WTC11 (cell line): ENCODE results near the gene TMEM52B.

Experiments used
- GABPB1 ChIP-seq: sonication (generic); formaldehyde crosslinking; IDR thresholded peaks from 2 replicates; pipeline ENCODE4 v1.8.1; 2023; ENCODE audit warnings: mild to moderate bottlenecking, missing genetic modification reagents
- GRHL2 ChIP-seq: fragments of 250-450 bp; sonication (Bioruptor Pico); IDR thresholded peaks from 2 replicates; pipeline ENCODE4 v1.8.0; 2022; ENCODE audit warnings: mild to moderate bottlenecking, moderate library complexity; ENCODE audit not compliant: insufficient replicate concordance, severe bottlenecking
- KAT7 ChIP-seq: sonication (generic); formaldehyde crosslinking; IDR thresholded peaks from 2 replicates; pipeline ENCODE4 v1.8.1; 2023; ENCODE audit warnings: missing genetic modification reagents, mild to moderate bottlenecking, borderline replicate concordance
- MLX ChIP-seq: sonication (generic); formaldehyde crosslinking; IDR thresholded peaks from 2 replicates; pipeline ENCODE4 v1.8.1; 2023; ENCODE audit warnings: mild to moderate bottlenecking, missing genetic modification reagents, moderate library complexity
- MXD4 ChIP-seq: fragments of 250-450 bp; sonication (Bioruptor Pico); IDR thresholded peaks from 2 replicates; pipeline ENCODE4 v1.8.0; 2021; ENCODE audit warnings: mild to moderate bottlenecking, moderate library complexity, borderline replicate concordance
- SMAD4 ChIP-seq: sonication (generic); formaldehyde crosslinking; IDR thresholded peaks from 2 replicates; pipeline ENCODE4 v1.8.0; 2022; ENCODE audit warnings: mild to moderate bottlenecking, missing genetic modification reagents
- TEAD4 ChIP-seq: sonication (generic); formaldehyde crosslinking; IDR thresholded peaks from 2 replicates; pipeline ENCODE4 v1.8.0; 2022; ENCODE audit warnings: mild to moderate bottlenecking, missing genetic modification reagents
- TF ChIP-seq, protein P1 (sequence below): fragments of 200-600 bp; IDR thresholded peaks from 2 replicates; pipeline ENCODE4 v1.8.0; 2022; ENCODE audit warnings: antibody characterized with exemption
- TF ChIP-seq, protein P2 (sequence below): sonication (generic); formaldehyde crosslinking; IDR thresholded peaks from 2 replicates; pipeline ENCODE4 v1.8.0; 2022; ENCODE audit warnings: missing genetic modification reagents
- TF ChIP-seq, protein P3 (sequence below): sonication (generic); formaldehyde crosslinking; IDR thresholded peaks from 2 replicates; pipeline ENCODE4 v1.8.1; 2022; ENCODE audit warnings: mild to moderate bottlenecking, moderate library complexity, missing genetic modification reagents
- TF ChIP-seq, protein P4 (sequence below): sonication (generic); formaldehyde crosslinking; IDR thresholded peaks from 2 replicates; pipeline ENCODE4 v1.8.1; 2023; ENCODE audit warnings: mild to moderate bottlenecking, moderate library complexity, missing genetic modification reagents

DNA sequence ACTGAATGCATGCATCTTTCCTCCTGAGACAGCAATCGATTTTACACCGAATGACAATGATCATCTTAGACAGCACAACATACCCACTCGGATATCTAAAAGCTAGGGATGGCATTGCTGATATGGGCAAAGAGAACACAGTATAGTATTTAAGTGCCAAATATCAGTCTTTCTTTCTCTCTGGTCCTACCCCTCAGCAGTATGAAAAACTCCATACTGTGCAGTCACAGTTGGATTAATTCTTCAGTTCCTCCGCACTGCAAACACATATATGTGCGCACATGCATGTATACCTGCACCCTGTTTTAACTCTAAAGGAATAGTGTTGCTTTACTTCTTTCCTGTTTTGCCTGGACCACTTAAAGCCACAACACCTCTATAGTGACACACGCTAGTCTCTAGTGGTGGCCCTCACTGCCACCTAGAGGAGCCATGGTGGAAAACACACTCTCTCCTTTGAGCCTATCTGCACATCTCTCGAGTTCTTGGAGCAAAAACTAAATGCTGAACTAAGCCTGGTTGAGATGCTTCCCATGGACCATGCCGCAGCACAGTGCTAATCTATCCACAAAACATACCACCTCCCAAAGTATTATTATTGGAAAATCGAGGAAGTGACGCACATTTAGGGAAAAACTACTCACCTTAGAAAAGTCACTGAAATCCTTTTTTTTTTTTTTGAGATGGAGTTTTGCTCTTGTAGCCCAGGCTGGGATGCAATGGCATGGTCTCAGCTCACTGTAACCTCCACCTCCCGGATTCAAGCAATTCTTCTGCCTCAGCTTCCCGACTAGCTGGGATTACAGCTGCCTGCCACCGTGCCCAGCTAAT, 11.9 kb downstream of the TMEM52B start:
- TF ChIP-seq GRHL2, result no peak
- TF ChIP-seq, protein P1, sequence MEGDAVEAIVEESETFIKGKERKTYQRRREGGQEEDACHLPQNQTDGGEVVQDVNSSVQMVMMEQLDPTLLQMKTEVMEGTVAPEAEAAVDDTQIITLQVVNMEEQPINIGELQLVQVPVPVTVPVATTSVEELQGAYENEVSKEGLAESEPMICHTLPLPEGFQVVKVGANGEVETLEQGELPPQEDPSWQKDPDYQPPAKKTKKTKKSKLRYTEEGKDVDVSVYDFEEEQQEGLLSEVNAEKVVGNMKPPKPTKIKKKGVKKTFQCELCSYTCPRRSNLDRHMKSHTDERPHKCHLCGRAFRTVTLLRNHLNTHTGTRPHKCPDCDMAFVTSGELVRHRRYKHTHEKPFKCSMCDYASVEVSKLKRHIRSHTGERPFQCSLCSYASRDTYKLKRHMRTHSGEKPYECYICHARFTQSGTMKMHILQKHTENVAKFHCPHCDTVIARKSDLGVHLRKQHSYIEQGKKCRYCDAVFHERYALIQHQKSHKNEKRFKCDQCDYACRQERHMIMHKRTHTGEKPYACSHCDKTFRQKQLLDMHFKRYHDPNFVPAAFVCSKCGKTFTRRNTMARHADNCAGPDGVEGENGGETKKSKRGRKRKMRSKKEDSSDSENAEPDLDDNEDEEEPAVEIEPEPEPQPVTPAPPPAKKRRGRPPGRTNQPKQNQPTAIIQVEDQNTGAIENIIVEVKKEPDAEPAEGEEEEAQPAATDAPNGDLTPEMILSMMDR, result no peak; the same call in 1 of the 2 replicates
- TF ChIP-seq TEAD4 (CRISPR knock-in tag), result no peak
- no peak for TF ChIP-seq SMAD4 (CRISPR knock-in tag)
- TF ChIP-seq GABPB1 (CRISPR knock-in tag), result no peak
- TF ChIP-seq KAT7 (CRISPR knock-in tag), result no peak
- TF ChIP-seq, protein P2, sequence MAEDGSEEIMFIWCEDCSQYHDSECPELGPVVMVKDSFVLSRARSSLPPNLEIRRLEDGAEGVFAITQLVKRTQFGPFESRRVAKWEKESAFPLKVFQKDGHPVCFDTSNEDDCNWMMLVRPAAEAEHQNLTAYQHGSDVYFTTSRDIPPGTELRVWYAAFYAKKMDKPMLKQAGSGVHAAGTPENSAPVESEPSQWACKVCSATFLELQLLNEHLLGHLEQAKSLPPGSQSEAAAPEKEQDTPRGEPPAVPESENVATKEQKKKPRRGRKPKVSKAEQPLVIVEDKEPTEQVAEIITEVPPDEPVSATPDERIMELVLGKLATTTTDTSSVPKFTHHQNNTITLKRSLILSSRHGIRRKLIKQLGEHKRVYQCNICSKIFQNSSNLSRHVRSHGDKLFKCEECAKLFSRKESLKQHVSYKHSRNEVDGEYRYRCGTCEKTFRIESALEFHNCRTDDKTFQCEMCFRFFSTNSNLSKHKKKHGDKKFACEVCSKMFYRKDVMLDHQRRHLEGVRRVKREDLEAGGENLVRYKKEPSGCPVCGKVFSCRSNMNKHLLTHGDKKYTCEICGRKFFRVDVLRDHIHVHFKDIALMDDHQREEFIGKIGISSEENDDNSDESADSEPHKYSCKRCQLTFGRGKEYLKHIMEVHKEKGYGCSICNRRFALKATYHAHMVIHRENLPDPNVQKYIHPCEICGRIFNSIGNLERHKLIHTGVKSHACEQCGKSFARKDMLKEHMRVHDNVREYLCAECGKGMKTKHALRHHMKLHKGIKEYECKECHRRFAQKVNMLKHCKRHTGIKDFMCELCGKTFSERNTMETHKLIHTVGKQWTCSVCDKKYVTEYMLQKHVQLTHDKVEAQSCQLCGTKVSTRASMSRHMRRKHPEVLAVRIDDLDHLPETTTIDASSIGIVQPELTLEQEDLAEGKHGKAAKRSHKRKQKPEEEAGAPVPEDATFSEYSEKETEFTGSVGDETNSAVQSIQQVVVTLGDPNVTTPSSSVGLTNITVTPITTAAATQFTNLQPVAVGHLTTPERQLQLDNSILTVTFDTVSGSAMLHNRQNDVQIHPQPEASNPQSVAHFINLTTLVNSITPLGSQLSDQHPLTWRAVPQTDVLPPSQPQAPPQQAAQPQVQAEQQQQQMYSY, result no peak
- TF ChIP-seq, protein P3, sequence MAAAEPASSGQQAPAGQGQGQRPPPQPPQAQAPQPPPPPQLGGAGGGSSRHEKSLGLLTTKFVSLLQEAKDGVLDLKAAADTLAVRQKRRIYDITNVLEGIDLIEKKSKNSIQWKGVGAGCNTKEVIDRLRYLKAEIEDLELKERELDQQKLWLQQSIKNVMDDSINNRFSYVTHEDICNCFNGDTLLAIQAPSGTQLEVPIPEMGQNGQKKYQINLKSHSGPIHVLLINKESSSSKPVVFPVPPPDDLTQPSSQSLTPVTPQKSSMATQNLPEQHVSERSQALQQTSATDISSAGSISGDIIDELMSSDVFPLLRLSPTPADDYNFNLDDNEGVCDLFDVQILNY (CRISPR knock-in tag), result no peak
- TF ChIP-seq MXD4 (CRISPR knock-in tag), result no peak
- TF ChIP-seq, protein P4, sequence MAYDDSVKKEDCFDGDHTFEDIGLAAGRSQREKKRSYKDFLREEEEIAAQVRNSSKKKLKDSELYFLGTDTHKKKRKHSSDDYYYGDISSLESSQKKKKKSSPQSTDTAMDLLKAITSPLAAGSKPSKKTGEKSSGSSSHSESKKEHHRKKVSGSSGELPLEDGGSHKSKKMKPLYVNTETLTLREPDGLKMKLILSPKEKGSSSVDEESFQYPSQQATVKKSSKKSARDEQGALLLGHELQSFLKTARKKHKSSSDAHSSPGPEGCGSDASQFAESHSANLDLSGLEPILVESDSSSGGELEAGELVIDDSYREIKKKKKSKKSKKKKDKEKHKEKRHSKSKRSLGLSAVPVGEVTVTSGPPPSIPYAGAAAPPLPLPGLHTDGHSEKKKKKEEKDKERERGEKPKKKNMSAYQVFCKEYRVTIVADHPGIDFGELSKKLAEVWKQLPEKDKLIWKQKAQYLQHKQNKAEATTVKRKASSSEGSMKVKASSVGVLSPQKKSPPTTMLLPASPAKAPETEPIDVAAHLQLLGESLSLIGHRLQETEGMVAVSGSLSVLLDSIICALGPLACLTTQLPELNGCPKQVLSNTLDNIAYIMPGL (CRISPR knock-in tag), result no peak
- no peak for TF ChIP-seq MLX (CRISPR knock-in tag)
